ENCODE data around the gene PCBP3.

GRCh38 chr21:45862543-45863207, 219.2 kb downstream of the PCBP3 start:
- no peak for TF ChIP-seq MEF2A (IDR thresholded peaks at IDR 0.05; ENCODE audit: insufficient read depth, low read depth, low read length)
- no peak for TF ChIP-seq ZBTB33 (IDR thresholded peaks at IDR 0.05)
- no peak for TF ChIP-seq CTCF (IDR thresholded peaks at IDR 0.05 in 2 of 3, conservative IDR thresholded peaks at IDR 0.05 in 1 of 3; ENCODE audit: control insufficient read depth in 2 of 3, extremely low read depth in 1 of 3, insufficient read depth in 1 of 3, low read depth in 3 of 3, low read length in 3 of 3)
- no peak for TF ChIP-seq CHD4 (IDR thresholded peaks at IDR 0.05)
- no peak for TF ChIP-seq YY1 (IDR thresholded peaks at IDR 0.05; ENCODE audit: low read depth, low read length)
- TF ChIP-seq, protein P1, sequence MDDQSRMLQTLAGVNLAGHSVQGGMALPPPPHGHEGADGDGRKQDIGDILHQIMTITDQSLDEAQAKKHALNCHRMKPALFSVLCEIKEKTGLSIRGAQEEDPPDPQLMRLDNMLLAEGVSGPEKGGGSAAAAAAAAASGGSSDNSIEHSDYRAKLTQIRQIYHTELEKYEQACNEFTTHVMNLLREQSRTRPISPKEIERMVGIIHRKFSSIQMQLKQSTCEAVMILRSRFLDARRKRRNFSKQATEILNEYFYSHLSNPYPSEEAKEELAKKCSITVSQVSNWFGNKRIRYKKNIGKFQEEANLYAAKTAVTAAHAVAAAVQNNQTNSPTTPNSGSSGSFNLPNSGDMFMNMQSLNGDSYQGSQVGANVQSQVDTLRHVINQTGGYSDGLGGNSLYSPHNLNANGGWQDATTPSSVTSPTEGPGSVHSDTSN (IDR thresholded peaks at IDR 0.05; ENCODE audit: insufficient replicate concordance, low read depth, low read length), result no peak
- TF ChIP-seq NRF1 (conservative IDR thresholded peaks at IDR 0.05; ENCODE audit: low read depth, low read length), result no peak
- TF ChIP-seq BRCA1 (IDR thresholded peaks at IDR 0.05; ENCODE audit: low read depth, low read length), result no peak

Measured in GM12878 (cell line).